HG02623 (cell line): ENCODE data around the gene OR51S1.
"Not testable (repeated sequence)": the region's sequence is repeated elsewhere in the genome, so short reads cannot be mapped to it uniquely, and the experiment has no call there.

Experiments
- ATAC-seq: cut with Tn5 transposase; IDR thresholded peaks from one replicate; pipeline ENCODE4 v1.9.1; 2021; ENCODE audit warnings: moderate library complexity; ENCODE audit not compliant: unreplicated experiment

Gene OR51S1

GRCh38 chr11:4809246-4809645 lies 39.8 kb downstream of the OR51S1 start:
- ATAC-seq, result no peak

GRCh38 chr11:4808476-4808875 lies 40.5 kb downstream of the OR51S1 start:
- no peak for ATAC-seq

GRCh38 chr11:4804280-4804679 lies 44.7 kb downstream of the OR51S1 start, which contains the start of gene OR52R1:
Gene OR52R1 (minus strand): TSS chr11:4804380. CDS start chr11:4804380, 0 bp downstream.
- ATAC-seq, result no peak

- ATAC-seq, result not testable (repeated sequence)
These were observed 47.7 kb downstream of the OR51S1 start for GRCh38 chr11:4801316-4801715.

GRCh38 chr11:4798427-4799183 lies 50.4 kb downstream of the OR51S1 start:
- no peak for ATAC-seq
